ENCODE data around the gene NUBPL. TPM values are rescaled to one million over a fixed set of nuclear protein-coding genes. Genes with fewer than 3 reads are reported as not detected.

The NUBPL gene
- total and polyA plus RNA-seq, 7 donors: 3.3 to 16.3 (median 8.5) TPM

DNA sequence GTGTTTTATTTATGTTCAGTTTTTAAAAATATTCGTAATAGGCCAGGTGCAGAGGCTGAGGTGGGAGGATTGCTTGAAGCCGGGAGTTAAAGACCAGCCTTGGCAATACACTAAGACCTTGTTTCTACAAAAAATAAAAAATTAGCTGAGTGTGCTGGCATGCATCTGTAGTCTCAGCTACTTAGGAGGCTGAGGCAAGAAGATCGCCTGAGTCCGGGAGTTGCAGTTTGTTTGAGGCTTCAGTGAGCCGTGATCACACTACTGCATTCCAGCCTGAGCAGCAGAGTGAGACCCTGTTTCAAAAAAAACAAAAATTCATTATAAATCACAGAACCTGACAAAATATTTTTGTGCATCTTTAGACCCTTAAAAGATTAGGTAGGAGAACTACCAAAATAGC lies 275.8 kb downstream of the NUBPL start:
- TF ChIP-seq, protein P1, sequence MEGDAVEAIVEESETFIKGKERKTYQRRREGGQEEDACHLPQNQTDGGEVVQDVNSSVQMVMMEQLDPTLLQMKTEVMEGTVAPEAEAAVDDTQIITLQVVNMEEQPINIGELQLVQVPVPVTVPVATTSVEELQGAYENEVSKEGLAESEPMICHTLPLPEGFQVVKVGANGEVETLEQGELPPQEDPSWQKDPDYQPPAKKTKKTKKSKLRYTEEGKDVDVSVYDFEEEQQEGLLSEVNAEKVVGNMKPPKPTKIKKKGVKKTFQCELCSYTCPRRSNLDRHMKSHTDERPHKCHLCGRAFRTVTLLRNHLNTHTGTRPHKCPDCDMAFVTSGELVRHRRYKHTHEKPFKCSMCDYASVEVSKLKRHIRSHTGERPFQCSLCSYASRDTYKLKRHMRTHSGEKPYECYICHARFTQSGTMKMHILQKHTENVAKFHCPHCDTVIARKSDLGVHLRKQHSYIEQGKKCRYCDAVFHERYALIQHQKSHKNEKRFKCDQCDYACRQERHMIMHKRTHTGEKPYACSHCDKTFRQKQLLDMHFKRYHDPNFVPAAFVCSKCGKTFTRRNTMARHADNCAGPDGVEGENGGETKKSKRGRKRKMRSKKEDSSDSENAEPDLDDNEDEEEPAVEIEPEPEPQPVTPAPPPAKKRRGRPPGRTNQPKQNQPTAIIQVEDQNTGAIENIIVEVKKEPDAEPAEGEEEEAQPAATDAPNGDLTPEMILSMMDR (IDR thresholded peaks at IDR 0.05): no peak
- Histone ChIP-seq H3K27me3 (ENCODE audit: insufficient read depth in 3 of 3, low read length in 2 of 3) (no peaks in the 10 kb centered on the region), H3K9me3 (no peaks in the 10 kb centered on the region), H3K4me1 (no peaks in the 10 kb centered on the region), H3K36me3 (ENCODE audit: insufficient read depth in 1 of 2, low read depth in 1 of 2) (no peaks in the 10 kb centered on the region), H3K4me3 (no peak overlapping the region), H3K27ac (no peak overlapping the region)
- intact Hi-C loops (cut with DNase I): no loop called here
- 91 to 97% (median 92%) methylated on average over 5 of the region's 5 CpGs for WGBS, 3 donors
- ATAC-seq: no peak
- DNase-seq: no peak

DNA sequence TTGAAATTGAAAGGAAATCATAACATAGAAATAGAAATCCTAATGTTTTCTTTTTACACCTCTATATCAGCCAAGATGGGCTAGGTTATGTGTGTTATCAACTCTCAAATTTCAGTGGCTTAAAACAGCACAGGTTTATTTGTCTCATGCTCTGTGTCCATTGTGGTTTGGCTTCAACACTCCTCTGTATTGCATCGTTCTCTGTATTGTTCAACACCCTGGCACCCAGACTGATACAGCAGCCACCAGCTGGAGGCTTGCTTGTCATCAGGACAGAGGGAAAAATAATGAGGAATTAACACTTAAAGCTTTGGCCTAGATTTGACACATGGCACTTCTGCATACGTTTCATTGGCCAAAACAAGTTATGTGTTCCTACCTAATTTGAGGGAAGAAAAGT lies 281.7 kb downstream of the NUBPL start:
- DNase-seq (no peak), ATAC-seq (peak; percentile 38 to 82 (median 79))
- Histone ChIP-seq H3K27me3 (ENCODE audit: insufficient read depth in 3 of 3, low read length in 2 of 3) (no peaks in the 10 kb centered on the region), H3K4me3 (no peak overlapping the region), H3K9me3 (no peaks in the 10 kb centered on the region), H3K27ac (no peak overlapping the region), H3K4me1 (no peaks in the 10 kb centered on the region), H3K36me3 (ENCODE audit: insufficient read depth in 1 of 2, low read depth in 1 of 2) (no peaks in the 10 kb centered on the region)
- intact Hi-C loops (cut with DNase I): no loop called here
- WGBS, 3 donors: 33 to 49% (median 35%) methylated on average over 2 of the region's 2 CpGs
- TF ChIP-seq, protein P1 (IDR thresholded peaks at IDR 0.05): no peak

DNA sequence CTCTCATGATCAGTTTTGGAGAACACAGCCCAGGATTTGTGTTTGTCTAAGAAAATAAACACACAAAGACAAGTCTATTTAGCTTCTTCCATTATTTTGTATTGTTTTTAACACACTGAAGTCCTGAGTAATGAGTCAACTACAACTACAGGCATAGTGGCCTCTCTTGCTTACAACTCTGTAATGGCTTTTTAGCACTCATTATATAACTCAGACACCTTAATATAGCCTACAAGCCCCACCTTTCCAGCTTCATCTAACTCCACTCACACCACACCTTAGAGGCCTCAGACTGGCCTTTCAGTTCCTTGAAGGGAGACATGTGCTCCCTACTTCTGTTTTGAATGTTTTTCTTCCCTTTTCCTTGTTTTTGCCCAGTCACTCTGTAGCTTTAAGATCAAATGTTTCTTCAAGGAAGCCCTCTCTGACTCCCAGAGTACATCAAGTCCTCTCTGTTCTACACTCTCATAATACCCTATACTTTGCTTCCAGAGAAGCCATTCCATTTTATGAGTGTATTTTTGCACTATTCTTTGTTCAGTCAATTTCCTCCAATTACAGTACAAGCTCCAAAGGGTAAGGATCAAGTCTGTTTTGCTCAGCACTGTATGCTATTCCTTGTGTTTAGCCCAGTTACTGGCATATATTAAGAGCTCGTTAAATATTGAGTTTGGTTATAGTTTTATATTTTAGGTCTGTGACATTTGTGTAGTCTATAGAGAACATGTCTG lies 282.3 kb downstream of the NUBPL start:
- no peaks in the 10 kb centered on the region for H3K27me3 ChIP-seq (ENCODE audit: insufficient read depth in 3 of 3, low read length in 2 of 3)
- intact Hi-C loops (cut with DNase I): no loop called here
- no peaks in the 10 kb centered on the region for H3K4me1 ChIP-seq
- no peak overlapping the region for H3K27ac ChIP-seq
- 93 to 98% (median 93%) methylated on average over 1 of the region's 1 CpG for WGBS, 3 donors
- ATAC-seq (no peak), DNase-seq (no peak)
- H3K36me3 ChIP-seq (ENCODE audit: insufficient read depth in 1 of 2, low read depth in 1 of 2): no peaks in the 10 kb centered on the region
- H3K9me3 ChIP-seq: no peaks in the 10 kb centered on the region
- TF ChIP-seq, protein P1 (IDR thresholded peaks at IDR 0.05): no peak
- no peak overlapping the region for H3K4me3 ChIP-seq

DNA sequence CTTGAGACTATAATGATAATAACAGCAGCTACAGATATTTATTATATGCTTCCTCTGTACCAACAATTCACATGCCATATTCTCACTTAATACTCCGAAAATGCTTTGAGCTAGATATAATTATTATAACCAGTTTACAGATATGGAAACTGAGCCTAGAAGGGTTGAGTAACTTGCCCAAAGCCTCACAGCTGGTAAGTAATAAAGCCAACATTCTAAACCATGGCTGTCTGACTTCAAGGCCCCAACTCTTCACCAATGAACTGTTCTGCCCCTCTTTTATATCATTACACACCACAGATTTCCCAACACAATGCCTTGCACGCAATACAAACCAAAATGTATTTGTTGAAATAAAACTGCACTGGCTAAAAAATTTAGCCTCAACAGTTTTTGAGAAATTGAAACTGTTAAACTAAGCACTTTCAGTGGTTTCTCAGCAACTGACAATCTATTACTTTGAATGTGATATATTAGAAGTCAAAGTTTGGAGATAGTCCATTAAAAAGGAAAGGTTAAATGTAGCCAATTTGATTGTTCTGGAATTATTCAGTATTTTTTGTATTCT lies 293.4 kb downstream of the NUBPL start:
- Histone ChIP-seq H3K9me3 (no peaks in the 10 kb centered on the region), H3K4me3 (no peak overlapping the region), H3K27ac (no peak overlapping the region), H3K27me3 (ENCODE audit: insufficient read depth in 3 of 3, low read length in 2 of 3) (no peaks in the 10 kb centered on the region), H3K4me1 (no peaks in the 10 kb centered on the region), H3K36me3 (ENCODE audit: insufficient read depth in 1 of 2, low read depth in 1 of 2) (no peaks in the 10 kb centered on the region)
- intact Hi-C loops (cut with DNase I): no loop called here
- ATAC-seq (no peak), DNase-seq (no peak)
- TF ChIP-seq, protein P1 (IDR thresholded peaks at IDR 0.05): no peak
- WGBS, 3 donors: 63 to 90% (median 71%) methylated on average over 2 of the region's 2 CpGs
